DMS 273 treated with DMSO at 0.1 percent for 48 hours (cell line): Measurements from ENCODE around the gene MAP3K6.
A peak's percentile ranks its signal among the peaks of the same experiment; 100 is the strongest.

Experiments used
- DNase-seq: peaks from one replicate; lab custom pipeline; 2025; lab: John Stamatoyannopoulos, UW

The MAP3K6 gene

DNA sequence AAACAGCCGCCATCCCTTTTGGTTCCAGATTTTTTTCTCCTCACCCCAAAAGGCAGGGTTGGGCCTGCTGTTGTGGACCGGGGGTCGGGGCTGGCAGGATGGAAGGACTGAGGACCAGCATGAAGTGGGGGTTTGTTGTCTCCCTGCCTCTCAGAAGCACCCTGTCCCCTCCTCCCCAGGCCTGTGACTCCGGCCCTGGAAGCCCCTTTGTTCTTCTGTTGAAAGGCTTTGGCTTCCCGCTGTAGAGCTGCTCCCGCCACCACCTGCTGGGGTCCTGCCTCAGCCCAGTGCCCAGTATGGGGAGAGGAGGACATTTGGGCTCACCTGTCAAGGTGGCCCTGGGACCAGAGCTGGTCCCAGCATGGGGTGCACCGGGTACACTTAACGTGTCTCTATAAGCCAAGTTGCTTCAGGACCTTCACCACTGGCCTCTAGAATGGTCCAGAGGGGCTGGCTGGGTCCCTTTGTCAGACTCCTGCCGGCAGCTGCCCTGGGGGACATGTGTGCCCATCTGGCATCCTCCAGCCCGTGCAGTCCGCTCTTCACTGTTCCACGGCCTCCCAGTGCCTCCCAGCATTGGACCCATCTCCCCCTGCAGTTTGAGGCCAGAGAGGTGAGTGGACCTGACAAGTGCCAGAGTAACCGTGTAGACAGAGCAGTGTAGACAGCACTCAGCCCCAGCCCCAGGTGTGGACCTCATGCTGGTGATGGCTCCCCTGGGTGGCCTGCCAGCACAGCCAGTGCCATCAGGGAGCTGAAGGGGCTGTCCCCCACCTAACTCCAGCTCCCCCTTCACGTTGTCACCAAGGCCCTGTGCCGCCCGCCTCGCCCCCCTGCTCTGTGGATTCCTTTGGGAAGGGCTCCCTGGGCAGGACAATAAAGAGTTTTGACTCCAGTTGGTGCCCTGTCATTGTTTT is 31.0 kb downstream of the MAP3K6 start:
- no peak for DNase-seq

DNA sequence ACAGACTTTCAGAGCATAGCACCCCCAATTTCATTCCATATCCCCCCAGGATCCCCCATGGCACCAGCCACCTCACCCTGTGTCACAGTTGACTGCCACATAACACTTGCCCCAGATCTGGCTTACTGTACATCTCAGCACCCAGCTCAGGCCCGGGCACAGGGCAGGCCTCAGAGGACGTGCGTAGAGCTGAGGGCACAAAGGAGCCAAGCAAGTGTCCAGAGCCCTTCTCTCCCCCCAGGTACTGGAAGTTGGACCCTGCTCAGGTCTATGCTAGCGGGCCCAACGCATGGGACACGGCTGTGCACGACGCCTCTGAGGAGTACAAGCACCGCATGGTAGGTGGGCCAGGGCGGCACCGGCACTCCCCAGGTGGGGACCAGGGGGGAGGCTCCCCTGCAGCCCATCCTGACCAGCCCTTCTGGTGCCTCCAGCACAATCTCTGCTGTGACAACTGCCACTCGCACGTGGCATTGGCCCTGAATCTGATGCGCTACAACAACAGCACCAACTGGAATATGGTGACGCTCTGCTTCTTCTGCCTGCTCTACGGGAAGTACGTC is 33.0 kb downstream of the MAP3K6 start:
- DNase-seq, result no peak

GRCh38 chr1:27332536-27333281 is 34.1 kb downstream of the MAP3K6 start:
- no peak for DNase-seq

DNA sequence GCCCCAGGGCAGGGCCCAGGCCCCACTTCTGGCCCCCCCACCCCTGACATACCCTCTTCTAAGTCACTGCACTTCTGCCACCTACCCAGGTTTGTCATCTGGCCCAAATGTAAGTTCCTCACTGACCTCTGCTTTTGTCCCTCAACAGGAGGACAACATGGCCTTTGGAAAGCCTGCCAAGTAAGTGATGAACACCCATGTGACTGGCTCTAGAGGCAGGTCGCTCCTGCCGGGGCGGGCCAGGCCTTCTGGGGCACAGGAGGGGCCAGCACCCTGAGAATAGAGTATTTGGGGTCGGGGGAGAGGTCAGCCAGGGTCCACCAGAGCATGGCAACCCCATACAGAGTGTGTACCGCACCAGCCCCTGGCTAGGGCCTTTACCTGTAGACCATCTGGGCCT is 34.8 kb downstream of the MAP3K6 start:
- no peak for DNase-seq

GRCh38 chr1:27331426-27331825 is 35.3 kb downstream of the MAP3K6 start:
- no peak for DNase-seq

DNA sequence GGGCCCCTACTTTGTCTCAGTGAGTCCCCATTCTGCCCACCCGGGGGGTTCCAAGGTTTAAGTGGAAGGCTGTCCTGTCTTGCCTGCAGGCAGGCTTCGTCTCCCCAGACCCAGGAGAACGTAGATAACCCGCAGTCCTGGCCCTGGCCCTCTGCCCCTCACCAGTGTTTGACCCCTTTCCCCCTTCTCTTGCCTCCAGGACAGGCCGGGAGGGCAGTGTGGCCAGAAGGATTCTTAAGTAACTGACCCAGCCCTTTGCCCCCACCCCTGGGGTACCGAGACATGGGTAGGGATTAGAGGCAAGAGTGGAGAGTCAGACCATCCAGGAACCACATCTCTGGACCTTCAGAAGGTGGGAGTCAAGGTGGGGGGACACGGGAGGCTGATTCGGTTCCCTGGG is 36.0 kb downstream of the MAP3K6 start:
- DNase-seq, result no peak

DNA sequence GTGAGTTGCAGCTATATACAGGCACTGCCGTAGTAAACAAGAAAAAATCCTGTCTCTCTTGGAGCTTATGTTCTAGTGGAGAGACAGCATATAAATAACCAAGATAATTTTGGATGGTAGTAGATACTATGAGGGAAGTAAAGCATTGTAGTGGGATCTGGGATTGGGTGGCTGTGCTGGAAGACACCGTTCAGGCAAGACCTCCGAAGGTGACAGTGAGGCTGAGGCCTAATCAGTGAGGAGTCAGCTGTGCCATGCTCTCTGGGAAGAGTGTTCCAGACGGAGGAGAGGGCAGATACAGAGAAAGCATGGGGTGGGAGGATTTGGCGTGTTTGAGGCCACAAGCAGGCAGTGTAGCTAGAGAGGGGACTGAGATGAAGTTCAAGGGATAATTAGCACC is 38.8 kb downstream of the MAP3K6 start:
- DNase-seq, result no peak

DNA sequence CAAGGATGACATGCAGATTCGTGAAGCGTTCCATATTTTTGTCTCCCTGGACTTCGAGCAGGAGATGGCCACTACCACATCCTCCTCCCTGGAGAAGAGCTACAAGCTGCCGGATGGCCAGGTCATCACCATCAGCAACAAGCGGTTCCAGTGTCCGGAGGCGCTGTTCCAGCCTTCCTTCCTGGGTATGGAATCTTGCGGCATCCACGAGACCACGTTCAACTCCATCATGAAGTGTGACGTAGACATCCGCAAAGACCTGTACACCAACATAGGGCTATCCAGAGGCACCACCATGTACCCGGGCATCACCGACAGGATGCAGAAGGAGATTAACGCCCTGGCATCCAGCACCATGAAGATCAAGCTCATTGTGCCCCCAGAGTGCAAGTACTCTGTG is 41.5 kb downstream of the MAP3K6 start:
- no peak for DNase-seq

DNA sequence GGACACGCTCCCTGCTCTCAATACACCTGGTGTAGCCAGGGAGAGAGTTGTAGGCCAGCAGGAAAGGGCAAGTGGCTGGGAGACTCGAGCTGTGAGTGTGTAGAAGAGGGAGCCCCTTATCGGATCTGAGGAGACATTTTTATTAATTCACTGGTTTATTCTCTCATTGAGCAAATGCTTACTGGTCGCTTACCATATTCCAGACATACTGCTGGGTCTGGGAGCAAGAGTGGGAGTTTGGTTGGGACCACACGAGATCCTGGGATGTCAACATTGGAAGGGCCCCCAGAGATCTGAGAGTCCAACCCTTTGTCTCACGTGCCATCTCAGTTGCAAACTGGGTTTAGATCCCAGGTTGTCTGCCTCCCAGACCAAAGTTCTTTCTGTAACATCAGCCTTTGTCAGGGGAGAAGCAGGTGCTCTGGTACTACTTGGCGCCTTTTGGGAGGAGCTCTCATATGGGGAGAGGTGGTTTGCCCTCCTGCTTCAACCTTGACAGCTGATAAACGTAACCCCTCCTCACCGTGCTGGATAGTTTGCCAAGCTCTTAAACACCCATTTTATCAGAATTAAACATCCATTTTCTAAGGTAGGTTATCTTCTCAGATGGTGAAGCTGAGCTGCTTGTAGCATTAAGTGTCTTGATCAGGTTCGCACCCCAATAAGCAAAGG is 44.1 kb downstream of the MAP3K6 start:
- DNase-seq, result no peak

DNA sequence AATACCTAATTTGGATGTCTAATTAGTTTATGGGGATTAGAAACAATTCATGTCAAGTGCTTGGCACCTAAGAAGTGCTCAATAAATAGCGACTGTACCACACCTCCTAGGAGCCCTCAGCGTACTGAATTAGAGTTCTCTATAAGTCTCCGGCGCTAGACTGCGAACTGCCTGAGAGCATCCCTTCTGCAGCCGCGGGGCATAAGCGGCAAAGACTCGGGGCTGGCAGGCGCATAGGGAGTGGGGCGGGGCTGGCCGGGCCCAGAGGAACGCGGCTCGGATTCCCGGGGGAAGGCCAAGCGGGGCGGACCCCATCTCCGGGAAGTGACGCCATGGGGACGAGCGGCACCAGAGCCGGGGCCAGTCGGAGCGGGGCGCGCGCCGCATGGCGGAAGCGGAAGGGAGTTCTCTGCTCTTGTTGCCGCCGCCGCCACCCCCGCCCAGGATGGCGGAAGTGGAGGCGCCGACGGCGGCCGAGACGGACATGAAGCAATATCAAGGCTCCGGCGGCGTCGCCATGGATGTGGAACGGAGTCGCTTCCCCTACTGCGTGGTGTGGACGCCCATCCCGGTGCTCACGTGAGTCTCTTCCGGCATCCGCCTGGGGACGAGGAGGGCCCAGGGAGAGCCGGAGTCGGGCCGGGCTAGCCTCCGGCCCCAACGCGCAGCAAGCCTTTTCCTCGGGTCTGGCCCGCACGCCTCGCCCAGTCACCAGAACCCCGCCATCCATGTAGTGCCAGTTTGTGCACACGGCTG is 44.8 kb downstream of the MAP3K6 start, which contains the start of gene TMEM222:
TMEM222 (plus strand) TSS at position 351 of the 756 bp plus-strand sequence; CDS start at position 386, 35 bp downstream.
- DNase-seq, result peak; percentile 93

- DNase-seq, result peak; percentile 97
These were observed 48.2 kb downstream of the MAP3K6 start for GRCh38 chr1:27318596-27318995.

DNA sequence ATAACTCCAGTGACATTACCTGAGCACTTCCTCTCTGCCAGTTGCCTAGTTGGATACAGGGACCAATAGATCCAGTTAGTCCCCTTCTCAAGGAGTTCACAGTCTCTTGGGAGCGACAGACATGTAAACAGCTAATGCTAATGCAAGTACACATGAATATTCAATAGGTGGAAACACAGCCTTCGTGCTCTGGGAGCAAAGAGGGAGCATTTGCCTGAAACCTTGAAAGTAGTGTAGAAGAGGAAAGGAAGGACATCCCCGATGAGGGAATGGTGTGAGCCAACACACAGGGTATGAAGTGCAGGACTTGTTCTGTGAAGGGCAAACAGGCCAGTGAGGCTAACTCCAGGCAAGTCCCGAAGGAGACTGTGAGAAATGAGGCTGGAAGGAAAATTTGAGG is 48.6 kb downstream of the MAP3K6 start:
- peak; percentile 28 for DNase-seq

DNA sequence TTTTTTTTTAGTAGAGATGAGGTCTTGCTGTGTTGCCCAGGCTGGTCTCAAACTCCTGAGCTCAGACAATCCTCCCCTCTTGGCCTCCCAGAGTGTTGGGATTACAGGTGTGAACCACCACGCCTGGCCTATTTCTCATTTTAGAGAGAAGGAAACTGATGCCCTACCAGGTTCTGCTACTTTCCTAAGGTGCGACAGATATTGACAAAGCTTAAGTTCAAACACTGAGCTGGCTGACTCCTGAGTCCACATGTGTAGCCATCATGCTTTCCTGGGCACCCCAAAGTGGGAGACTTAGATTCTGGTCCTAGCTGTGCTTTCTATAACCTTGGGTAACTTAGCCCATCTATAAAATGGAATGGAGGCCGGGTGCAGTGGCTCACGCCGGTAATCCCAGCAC is 49.9 kb downstream of the MAP3K6 start:
- no peak for DNase-seq

- no peak for DNase-seq
These were observed 52.0 kb downstream of the MAP3K6 start for GRCh38 chr1:27314737-27315136.

- no peak for DNase-seq
These were observed 52.6 kb downstream of the MAP3K6 start for GRCh38 chr1:27314169-27314568.

- no peak for DNase-seq
These were observed 58.7 kb downstream of the MAP3K6 start for GRCh38 chr1:27307874-27308598.

GRCh38 chr1:27306892-27307761 is 59.6 kb downstream of the MAP3K6 start:
- no peak for DNase-seq

- no peak for DNase-seq
These were observed 60.7 kb downstream of the MAP3K6 start for GRCh38 chr1:27306071-27306470.
